GM18502 (cell line): ENCODE measurements around the gene HDC.
A peak's percentile ranks its signal among the peaks of the same experiment; 100 is the strongest.

ENCODE experiments used
- ATAC-seq: cut with Tn5 transposase; IDR thresholded peaks from one replicate; pipeline ENCODE4 v1.9.1; 2021; ENCODE audit warnings: mild to moderate bottlenecking; ENCODE audit not compliant: unreplicated experiment, poor library complexity

The HDC gene, protein sequence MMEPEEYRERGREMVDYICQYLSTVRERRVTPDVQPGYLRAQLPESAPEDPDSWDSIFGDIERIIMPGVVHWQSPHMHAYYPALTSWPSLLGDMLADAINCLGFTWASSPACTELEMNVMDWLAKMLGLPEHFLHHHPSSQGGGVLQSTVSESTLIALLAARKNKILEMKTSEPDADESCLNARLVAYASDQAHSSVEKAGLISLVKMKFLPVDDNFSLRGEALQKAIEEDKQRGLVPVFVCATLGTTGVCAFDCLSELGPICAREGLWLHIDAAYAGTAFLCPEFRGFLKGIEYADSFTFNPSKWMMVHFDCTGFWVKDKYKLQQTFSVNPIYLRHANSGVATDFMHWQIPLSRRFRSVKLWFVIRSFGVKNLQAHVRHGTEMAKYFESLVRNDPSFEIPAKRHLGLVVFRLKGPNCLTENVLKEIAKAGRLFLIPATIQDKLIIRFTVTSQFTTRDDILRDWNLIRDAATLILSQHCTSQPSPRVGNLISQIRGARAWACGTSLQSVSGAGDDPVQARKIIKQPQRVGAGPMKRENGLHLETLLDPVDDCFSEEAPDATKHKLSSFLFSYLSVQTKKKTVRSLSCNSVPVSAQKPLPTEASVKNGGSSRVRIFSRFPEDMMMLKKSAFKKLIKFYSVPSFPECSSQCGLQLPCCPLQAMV

GRCh38 chr15:50265620-50266019 is at the start of gene HDC:
HDC (minus strand) TSS chr15:50265726; CDS start chr15:50265623, 103 bp downstream.
- ATAC-seq = no peak

- ATAC-seq = no peak
These were observed 47.1 kb upstream of the HDC start for GRCh38 chr15:50312636-50313035.

- ATAC-seq = no peak
These were observed 42.3 kb upstream of the HDC start for GRCh38 chr15:50307799-50308198.

DNA sequence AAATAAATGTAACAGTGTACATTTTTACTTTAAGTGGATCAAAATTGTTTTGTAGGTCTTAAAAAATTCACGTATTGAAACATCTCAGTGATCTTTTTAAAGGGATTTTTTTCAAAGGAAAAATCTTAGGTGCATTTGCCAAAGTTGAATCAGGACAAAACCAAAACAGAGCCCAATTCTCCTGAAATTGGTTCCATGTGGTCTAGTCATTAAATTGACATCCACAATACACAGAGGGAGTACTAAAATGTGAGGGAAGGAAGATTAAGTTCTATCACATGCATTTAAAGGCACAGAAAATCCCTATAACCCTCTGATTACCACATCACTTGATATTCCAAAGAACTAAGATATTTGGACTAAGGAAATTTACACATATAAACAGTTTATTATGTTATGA is 39.3 kb upstream of the HDC start:
- ATAC-seq = no peak

DNA sequence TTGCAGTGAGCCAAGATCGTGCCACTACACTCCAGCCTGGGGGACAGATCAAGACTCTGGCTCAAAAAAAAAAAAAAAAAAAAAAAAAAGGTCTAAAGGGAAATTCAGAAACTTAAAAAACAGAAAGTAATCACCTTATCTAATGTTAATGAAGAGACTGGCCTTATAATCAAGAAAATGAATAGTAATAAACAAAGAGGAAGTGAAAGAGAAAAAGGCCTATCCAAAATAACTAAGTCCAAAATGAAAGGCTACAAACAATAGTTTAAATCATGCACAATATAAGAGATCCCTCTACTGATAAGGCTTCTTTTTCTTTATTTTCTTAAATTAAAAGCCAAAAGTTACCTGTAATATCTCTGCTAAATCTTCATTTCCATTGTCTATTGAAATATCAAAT is 37.1 kb upstream of the HDC start:
- peak; percentile 69 for ATAC-seq

GRCh38 chr15:50298340-50298739 is 32.8 kb upstream of the HDC start:
- ATAC-seq = no peak

GRCh38 chr15:50295966-50296365 is 30.4 kb upstream of the HDC start:
- no peak for ATAC-seq

- ATAC-seq = no peak
These were observed 24.2 kb upstream of the HDC start for GRCh38 chr15:50289749-50290148.

- ATAC-seq = no peak
These were observed 22.0 kb upstream of the HDC start for GRCh38 chr15:50287324-50288116.

GRCh38 chr15:50281427-50281826 is 15.9 kb upstream of the HDC start:
- no peak for ATAC-seq

DNA sequence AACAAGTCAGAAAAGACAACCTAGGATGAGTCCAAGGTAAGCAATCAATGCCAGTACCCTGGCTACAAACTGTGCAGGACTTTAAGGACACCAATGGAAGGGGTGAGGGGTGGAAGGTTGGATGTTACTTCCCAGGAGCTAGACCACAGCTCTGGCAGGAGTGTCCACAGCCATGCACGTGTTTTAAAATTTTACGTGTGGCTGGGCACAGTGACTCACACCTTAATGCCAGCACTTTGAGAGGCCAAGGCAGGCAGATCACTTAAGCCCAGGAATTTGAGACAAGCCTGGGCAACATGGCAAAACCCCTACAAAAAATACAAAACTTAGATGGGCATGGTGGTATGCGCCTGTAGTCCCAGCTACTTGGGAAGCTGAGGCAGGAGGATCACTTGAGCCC is 14.7 kb upstream of the HDC start:
- no peak for ATAC-seq

- ATAC-seq = no peak
These were observed 13.0 kb upstream of the HDC start for GRCh38 chr15:50278496-50278895.

- no peak for ATAC-seq
These were observed 11.8 kb upstream of the HDC start for GRCh38 chr15:50277370-50277769.

DNA sequence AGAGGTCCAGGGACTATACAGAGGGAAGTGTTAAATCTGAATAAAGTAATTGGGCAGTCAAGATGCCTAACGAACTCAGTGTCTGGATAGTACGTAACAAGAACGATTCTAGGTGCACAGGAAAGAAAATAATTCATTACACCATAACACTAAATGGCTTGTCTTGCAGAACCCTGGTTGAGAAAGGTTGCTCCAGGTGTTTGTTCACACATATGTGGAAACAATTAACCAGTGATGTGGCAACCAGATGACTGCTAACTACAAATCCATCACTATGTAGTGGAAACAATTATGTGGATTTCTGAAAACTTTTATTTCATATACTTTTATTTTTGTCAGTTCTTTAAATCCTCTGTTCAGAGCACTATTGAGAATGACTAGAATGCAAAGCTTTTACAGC is 10.4 kb upstream of the HDC start:
- ATAC-seq = no peak

DNA sequence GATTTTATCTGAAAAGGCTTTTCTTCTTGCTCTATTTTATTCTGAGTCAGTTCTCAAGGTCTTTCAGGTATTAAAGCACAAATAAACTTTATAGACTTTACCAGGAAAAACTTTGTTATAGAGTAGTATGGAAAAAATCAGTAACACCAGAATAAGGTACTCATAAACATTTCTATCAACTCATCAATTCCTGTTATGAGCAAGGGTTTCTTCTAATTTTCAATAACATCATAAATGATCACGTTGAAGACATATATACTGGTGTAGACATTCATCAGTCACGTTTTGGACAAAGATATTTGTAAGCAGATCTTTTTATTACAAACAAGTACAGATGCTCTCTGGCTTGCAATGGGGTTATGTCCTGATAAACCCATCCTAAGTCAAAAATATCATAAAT is 9.6 kb upstream of the HDC start:
- no peak for ATAC-seq

DNA sequence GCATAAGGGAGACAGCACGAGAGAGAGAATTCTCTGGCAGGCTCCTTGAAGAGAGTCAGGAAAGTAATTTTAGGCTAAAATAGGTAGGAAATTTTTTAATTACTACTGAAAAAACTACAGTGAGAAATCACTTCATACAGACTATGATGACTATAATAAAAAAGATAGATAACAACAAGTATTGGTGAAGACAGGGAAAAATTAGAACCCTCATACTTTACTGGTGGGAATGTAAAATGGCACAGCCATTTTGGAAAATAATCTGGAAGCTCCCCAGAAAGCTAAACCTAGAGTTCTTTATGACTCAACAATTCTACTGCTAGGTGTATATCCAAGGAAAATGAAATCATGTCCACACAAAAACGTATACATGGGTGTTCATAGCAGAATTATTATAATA is 2.1 kb upstream of the HDC start:
- no peak for ATAC-seq

- ATAC-seq = no peak
These were observed 3.0 kb downstream of the HDC start for GRCh38 chr15:50262533-50262932.

DNA sequence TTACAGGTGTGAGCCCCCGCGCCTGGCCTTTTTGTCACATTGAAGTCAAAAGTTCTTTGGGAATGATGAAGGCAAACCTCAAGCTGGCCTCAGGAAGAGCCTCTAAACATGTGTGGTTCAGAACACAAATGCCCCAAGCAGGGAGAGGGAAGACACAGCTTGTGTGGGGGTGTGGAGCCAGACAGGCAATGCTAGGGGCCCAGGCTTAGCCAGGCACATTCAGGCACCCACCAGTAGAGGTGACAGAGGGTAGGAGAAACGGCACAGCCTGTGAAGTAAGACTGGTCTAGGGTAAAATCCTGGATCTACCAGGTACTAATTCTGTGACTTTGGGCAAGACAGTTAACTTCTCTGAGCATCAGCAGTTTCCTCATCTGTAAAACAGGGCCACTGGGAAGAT is 3.5 kb downstream of the HDC start:
- no peak for ATAC-seq

- ATAC-seq = peak; percentile 65
These were observed 4.5 kb downstream of the HDC start for GRCh38 chr15:50260969-50261496.

DNA sequence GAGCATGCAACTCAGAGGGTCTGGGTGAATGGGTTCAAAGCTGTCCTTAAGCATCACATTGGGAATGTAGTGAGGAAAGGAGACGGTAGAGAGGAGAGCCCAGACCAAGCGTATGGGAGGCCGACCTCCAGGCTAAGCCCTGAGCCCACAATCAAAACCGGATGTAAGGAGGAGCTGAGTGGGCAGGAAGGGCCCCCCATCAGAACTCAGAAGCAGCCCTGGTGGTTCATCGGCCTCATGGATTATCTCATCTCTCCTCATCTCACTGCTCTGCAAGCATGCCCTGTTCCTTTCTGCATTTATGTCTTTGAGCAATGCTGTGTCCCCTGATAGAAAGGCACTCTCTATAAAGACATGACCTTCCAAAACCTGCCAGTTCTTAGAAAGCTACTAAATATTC is 6.2 kb downstream of the HDC start:
- ATAC-seq = no peak

DNA sequence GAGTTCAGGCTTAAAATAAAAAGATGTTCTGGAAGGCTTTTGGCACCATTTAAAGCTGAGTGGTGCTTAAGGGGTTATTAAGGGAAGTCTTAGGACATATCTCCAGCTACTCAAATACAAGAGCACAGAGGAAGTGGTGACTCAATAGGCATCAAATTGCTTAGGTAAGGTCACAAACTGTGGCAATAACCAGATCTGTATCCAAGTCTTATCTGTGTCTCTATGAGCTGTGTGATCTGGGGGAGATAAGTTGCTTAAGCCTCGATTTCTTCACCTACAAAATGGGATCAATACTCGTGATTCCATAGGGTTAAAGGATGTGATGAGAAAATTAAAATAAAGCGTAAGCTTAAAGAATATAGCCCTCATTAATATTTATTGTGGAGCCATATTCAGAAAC is 7.6 kb downstream of the HDC start:
- ATAC-seq = no peak
